Activated CD4-positive, alpha-beta T cell treated with anti-CD3 and anti-CD28 coated beads for 48 hours (primary cell): ENCODE results near the gene ADAM11.
"Not testable (repeated sequence)": the region's sequence is repeated elsewhere in the genome, so short reads cannot be mapped to it uniquely, and the experiment has no call there.

Source experiments
- DNase-seq: peaks from one replicate; pipeline ENCODE4 v3.0.0-alpha.2; 2020

Gene ADAM11

DNA sequence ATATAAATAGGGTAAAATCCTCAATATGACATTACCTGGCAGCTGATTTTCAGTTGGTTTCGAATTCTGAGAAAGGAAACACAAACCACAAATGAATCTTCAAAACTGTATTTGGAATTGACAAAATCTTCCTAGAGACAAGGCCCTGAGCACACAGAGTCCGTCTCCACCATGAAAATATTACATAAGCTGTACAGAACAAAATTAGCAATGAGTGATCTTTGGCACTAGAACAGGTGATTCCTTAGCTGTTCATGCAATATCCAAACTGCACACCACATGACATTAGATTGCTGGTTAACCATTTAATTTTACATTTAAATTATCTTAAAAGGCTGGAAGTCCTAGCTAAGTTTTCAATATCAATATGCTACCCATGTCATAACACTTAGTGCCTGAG is 39.6 kb downstream of the ADAM11 start:
- no peak for DNase-seq

DNA sequence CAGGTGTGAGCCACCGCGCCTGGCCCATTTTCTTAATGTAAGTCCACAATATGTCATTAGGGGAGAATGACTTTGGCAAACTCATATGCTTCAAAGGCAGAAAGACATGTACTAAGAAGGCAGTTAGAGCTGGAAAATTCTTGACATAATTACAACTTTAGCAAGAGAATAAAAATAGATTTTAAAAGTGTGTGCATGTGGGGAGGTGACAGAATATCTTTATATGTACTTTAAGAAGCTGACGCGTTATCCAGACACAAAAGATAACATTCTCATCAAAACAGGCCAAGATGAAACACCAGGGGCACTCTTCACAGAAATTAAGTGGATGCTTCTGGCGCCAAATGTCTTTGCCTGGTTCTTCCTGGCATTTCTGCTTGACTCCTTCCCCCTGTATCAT is 43.1 kb downstream of the ADAM11 start:
- no peak for DNase-seq

GRCh38 chr17:44804302-44805089 is 45.7 kb downstream of the ADAM11 start:
- DNase-seq = no peak

DNA sequence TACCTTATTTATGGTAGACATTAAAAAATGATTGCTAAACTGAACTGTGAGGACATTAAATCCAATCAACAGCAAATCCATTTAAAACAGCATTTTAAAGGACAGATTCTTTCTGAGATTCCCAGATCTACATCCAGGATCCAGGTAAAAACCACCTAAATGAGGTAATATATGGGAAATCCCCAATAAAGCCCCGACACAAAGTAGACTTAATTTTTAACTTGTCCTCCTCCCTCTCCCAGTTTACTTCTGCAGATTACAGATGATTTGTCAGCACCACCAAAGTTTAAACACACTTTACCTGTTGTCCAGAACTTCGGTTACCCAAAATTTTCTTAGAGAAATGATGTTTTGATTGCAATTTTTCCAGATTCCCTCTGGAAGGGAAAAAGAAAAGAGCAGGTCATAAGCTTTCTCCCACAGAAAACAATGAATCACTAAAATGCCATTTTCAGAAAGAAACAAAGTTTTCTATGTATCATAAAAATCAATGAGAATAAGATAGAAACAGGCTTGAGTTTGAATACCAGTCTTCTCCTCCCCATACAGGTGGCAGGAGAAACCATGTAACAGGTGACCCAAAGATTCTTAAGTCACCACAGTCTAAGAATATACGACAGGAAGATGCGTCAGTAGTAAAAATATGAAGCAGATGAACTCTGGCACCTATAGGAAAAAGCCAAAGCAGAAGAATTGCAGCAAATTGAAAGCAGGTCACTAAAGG is 48.5 kb downstream of the ADAM11 start:
- DNase-seq = no peak

- no peak for DNase-seq
Measured at GRCh38 chr17:44807817-44808155, 49.0 kb downstream of the ADAM11 start.

- DNase-seq = no peak
Measured at GRCh38 chr17:44808156-44808555, 49.4 kb downstream of the ADAM11 start.

DNA sequence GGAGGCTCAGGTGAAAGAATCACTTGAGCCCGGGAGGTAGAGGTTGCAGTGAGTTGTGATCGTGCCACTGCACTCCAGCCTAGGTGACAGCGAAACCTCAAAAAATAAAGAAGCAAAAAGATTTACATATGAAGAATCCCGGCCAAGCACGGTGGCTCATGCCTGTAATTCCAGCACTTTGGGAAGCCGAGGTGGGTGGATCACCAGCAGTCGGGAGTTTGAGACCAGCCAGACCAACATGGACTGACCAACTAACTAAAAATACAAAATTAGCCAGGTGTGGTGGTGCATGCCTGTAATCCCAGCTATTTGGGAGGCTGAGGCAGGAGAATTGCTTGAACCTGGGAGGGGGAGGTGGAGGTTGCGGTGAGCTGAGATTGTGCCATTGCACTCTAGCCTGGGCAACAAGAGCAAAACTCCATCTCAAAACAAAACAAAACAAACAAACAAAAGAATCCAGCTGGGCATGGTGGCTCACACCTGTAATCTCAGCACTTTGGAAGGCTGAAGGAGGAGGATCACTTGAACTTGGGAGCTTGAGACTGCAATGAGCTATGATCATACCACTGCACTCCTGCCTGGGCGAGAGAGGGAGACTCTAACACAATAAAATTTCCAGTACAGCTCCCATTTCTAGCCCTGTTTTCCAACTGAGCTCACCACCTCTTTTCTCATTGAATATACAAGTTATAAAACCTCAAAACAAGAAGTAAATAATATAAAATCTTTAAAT is 50.0 kb downstream of the ADAM11 start:
- DNase-seq = not testable (repeated sequence)

GRCh38 chr17:44812263-44812662 is 53.5 kb downstream of the ADAM11 start:
- DNase-seq = no peak

- not testable (repeated sequence) for DNase-seq
Measured at GRCh38 chr17:44818508-44818907, 59.7 kb downstream of the ADAM11 start.

DNA sequence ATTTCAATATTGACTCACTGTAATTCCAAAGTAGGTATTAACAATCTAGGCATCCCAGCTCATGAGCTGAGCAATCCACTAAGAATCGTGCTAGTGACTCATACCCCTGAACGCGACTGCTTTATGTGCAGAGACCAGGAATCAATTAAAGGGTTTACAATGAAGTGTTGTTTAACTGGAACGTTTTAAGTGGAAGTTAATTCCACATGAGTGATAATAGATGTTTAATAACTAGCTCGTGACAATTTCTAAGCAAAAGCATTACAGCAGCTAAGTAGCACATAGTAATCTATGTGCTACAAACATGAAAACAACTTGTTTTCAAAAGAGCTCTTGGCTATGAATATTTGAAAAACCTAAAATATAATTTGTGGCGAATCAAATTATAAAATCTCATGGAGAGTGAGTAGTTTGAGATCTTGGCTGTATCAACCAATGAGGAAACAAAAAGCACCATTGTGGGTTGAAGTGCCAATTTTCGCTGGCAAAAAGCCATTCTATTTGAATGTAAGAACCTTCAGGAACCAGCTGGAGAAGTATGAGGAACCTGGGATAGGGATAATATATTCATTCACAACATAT is 61.9 kb downstream of the ADAM11 start:
- DNase-seq = no peak

DNA sequence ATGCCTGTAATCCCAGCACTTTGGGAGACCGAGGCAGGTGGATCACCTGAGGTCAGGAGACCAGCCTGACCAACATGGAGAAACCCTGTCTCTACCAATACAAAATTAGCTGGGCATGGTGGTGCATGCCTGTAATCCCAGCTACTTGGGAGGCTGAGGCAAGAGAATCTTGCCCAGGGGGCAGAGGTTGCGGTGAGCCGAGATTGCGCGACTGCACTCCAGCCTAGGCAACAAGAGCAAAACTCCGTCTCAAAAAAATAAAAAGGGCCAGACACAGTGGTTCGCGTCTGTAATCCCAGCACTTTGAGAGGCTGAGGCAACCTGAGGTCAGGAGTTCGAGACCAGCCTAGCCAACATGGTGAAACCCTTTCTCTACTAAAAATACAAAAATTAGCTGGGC is 66.4 kb downstream of the ADAM11 start:
- not testable (repeated sequence) for DNase-seq

DNA sequence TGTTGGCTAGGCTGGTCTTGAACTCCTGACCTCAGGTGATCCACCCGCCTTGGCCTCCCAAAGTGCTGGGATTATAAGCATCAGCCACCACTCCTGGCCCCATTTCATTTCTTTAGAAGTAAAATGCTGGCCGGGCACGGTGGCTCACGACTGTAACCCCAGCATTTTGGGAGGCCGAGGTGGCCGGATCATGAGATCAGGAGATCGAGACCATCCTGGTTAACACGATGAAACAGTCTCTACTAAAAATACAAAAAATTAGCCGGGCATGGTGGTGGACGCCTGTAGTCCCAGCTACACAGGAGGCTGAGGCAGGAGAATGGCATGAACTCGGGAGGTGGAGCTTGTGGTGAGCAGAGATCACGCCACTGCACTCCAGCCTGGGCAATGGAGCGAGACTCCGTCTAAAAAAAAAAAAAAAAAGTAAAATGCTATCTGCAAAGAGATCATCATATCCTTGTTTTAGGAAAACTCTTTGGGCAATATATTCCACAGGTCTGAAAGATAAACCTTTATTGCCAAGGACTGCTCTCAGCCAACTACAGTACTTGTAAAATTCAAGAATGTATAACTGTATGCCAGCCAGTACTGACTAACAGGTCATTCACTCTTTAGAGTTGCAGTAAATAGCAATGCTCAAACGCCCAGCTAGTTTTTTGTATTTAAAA is 67.5 kb downstream of the ADAM11 start:
- DNase-seq = no peak

GRCh38 chr17:44827863-44828262 is 69.1 kb downstream of the ADAM11 start:
- no peak for DNase-seq

GRCh38 chr17:44828919-44829522 is 70.2 kb downstream of the ADAM11 start:
- DNase-seq = peak; percentile 16

GRCh38 chr17:44829523-44830358 is 71.0 kb downstream of the ADAM11 start, which contains the start of gene GJC1:
Gene GJC1, minus strand, starts transcription at chr17:44830287. Its CDS starts 24,470 bp downstream, at chr17:44805817.
- DNase-seq = peak; percentile 19

GRCh38 chr17:44830359-44831288 is 71.8 kb downstream of the ADAM11 start:
- peak; percentile 28 for DNase-seq

- no peak for DNase-seq
Measured at GRCh38 chr17:44831371-44831770, 72.6 kb downstream of the ADAM11 start.
